ENCODE results near the gene LIMS1.

LIMS1 gene

GRCh38 chr2:108614659-108615058 lies 80.4 kb downstream of the LIMS1 start:
- Histone ChIP-seq H3K27me3 (no peaks in the 10 kb centered on the region), H3K36me3 (no peaks in the 10 kb centered on the region), H3K4me3 (ENCODE audit: low read depth, low read length) (no peak overlapping the region), H3K4me1 (0 out of 2 replicates have a peak, but pooled peaks cover 3% of the 10 kb centered on the region), H3K9me3 (no peaks in the 10 kb centered on the region)
- DNase-seq, result no peak
- TF ChIP-seq CTCF (IDR thresholded peaks at IDR 0.05; ENCODE audit: low read depth, low read length), result no peak

DNA sequence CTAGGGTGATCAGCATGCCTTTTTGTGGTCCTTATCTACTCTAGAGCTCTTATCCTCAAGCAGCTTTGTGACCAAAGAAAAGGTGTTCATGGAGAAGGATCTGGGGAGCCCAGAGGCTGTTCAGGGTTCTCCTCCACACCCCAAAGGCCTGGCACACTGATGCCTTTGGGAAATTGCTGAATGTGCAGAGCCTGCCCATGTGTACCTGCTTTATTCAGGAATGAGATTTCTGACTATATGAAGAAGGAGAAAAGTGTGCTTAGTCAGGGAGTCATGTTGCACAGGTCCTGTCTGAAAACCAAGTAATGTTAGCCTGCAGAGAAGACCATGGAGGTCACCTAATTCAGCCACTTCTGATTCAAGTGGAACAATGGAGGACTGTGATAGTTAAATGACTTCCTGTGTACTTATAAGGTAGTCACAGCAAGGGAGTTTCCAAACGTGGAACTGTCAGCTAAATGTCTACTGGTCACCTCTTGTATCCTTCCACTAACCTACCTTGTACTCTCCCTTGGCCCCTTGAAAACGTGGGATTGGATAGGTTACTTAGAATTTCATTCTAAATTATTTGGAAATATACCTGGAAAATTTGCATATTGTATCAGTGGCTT lies 81.3 kb downstream of the LIMS1 start:
- no peak for TF ChIP-seq CTCF (IDR thresholded peaks at IDR 0.05; ENCODE audit: low read depth, low read length)
- H3K4me3 ChIP-seq (ENCODE audit: low read depth, low read length), result no peak overlapping the region
- no peaks in the 10 kb centered on the region for H3K9me3 ChIP-seq
- no peaks in the 10 kb centered on the region for H3K27me3 ChIP-seq
- DNase-seq, result no peak
- 0 out of 2 replicates have a peak, but pooled peaks cover 3% of the 10 kb centered on the region for H3K4me1 ChIP-seq
- no peaks in the 10 kb centered on the region for H3K36me3 ChIP-seq

- Histone ChIP-seq H3K36me3 (no peaks in the 10 kb centered on the region), H3K27me3 (no peaks in the 10 kb centered on the region), H3K9me3 (no peaks in the 10 kb centered on the region), H3K4me1 (0 out of 2 replicates have a peak, but pooled peaks cover 3% of the 10 kb centered on the region), H3K4me3 (ENCODE audit: low read depth, low read length) (no peak overlapping the region)
- TF ChIP-seq CTCF (IDR thresholded peaks at IDR 0.05; ENCODE audit: low read depth, low read length), result no peak
- no peak for DNase-seq
These were observed 82.0 kb downstream of the LIMS1 start for GRCh38 chr2:108616318-108616717.

DNA sequence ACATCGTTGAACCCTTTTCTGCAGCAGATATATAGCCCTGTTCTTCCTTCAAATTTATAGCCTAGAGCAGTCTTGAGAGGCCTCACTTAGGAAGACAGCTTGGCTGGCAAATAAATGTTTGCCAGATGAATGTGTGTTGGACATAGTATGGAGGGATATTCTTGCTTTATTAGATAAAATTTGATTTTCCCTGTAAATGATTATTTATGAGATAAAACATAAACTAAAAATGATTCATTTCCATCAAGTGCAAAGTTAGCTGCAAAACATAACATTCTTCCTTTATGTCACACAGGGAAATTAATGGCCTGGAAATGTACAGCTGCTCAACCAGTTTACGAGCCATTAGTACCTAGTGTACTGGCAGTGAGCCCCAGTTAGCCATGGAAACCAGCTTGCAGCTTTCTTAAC lies 82.5 kb downstream of the LIMS1 start:
- DNase-seq, result peak; percentile 33

GRCh38 chr2:108617617-108618016 lies 83.3 kb downstream of the LIMS1 start:
- Histone ChIP-seq H3K4me3 (ENCODE audit: low read depth, low read length) (no peak overlapping the region), H3K4me1 (0 out of 2 replicates have a peak, but pooled peaks cover 3% of the 10 kb centered on the region), H3K36me3 (no peaks in the 10 kb centered on the region), H3K9me3 (no peaks in the 10 kb centered on the region), H3K27me3 (no peaks in the 10 kb centered on the region)
- no peak for DNase-seq
- TF ChIP-seq CTCF (IDR thresholded peaks at IDR 0.05; ENCODE audit: low read depth, low read length), result no peak

More for the DNA sequence above, 82.5 kb downstream of the LIMS1 start:
- no peaks in the 10 kb centered on the region for H3K27me3 ChIP-seq
- H3K4me1 ChIP-seq, result 0 out of 2 replicates have a peak, but pooled peaks cover 3% of the 10 kb centered on the region
- no peaks in the 10 kb centered on the region for H3K9me3 ChIP-seq
- no peak for TF ChIP-seq CTCF (IDR thresholded peaks at IDR 0.05; ENCODE audit: low read depth, low read length)
- no peak overlapping the region for H3K4me3 ChIP-seq (ENCODE audit: low read depth, low read length)
- no peaks in the 10 kb centered on the region for H3K36me3 ChIP-seq

- no peak overlapping the region for H3K4me3 ChIP-seq (ENCODE audit: low read depth, low read length)
- H3K36me3 ChIP-seq, result no peaks in the 10 kb centered on the region
- 0 out of 2 replicates have a peak, but pooled peaks cover 3% of the 10 kb centered on the region for H3K4me1 ChIP-seq
- no peak for TF ChIP-seq CTCF (IDR thresholded peaks at IDR 0.05; ENCODE audit: low read depth, low read length)
- DNase-seq, result no peak
- H3K27me3 ChIP-seq, result no peaks in the 10 kb centered on the region
- H3K9me3 ChIP-seq, result no peaks in the 10 kb centered on the region
These were observed 85.8 kb downstream of the LIMS1 start for GRCh38 chr2:108619925-108620620.

Data from BE2C (cell line).